Measurements from ENCODE around the gene TMEM222. TPM values are rescaled to one million over a fixed set of nuclear protein-coding genes. Genes with fewer than 3 reads are reported as not detected.
A peak's percentile ranks its signal among the peaks of the same experiment; 100 is the strongest.

The TMEM222 gene
- total RNA-seq, 1 donor from 2014 or later: 44.3 TPM

GRCh38 chr1:27314737-27315136, 7.2 kb upstream of the TMEM222 start:
- no peak overlapping the region for H3K27ac Mint-ChIP-seq
- no peak overlapping the region for H3K4me3 Mint-ChIP-seq
- peaks cover 3% of the 10 kb centered on the region for H3K27me3 Mint-ChIP-seq (ENCODE audit: insufficient read depth)
- intact Hi-C loops (cut with micrococcal nuclease): no loop called here
- DNase-seq (ENCODE audit: low spot score): no peak
- no peaks in the 10 kb centered on the region for H3K4me1 Mint-ChIP-seq (ENCODE audit: low read depth)
- H3K9me3 Mint-ChIP-seq: no peaks in the 10 kb centered on the region
- no peaks in the 10 kb centered on the region for H3K36me3 Mint-ChIP-seq (ENCODE audit: low read depth)

- Mint-ChIP-seq H3K9me3 (no peaks in the 10 kb centered on the region), H3K27me3 (ENCODE audit: insufficient read depth) (peaks cover 3% of the 10 kb centered on the region), H3K4me3 (no peak overlapping the region), H3K4me1 (ENCODE audit: low read depth) (peaks cover 4% of the 10 kb centered on the region), H3K36me3 (ENCODE audit: low read depth) (no peaks in the 10 kb centered on the region), H3K27ac (no peak overlapping the region)
- no peak for DNase-seq (ENCODE audit: low spot score)
- intact Hi-C loops (cut with micrococcal nuclease): no loop called here
Measured at GRCh38 chr1:27316860-27317259, 5.1 kb upstream of the TMEM222 start.

- Mint-ChIP-seq H3K9me3 (no peaks in the 10 kb centered on the region), H3K27me3 (ENCODE audit: insufficient read depth) (no peaks in the 10 kb centered on the region), H3K4me3 (no peak overlapping the region), H3K36me3 (ENCODE audit: low read depth) (peaks cover 3% of the 10 kb centered on the region), H3K27ac (no peak overlapping the region), H3K4me1 (ENCODE audit: low read depth) (peaks cover 8% of the 10 kb centered on the region)
- no peak for DNase-seq (ENCODE audit: low spot score)
- intact Hi-C loops (cut with micrococcal nuclease): no loop called here
Measured at GRCh38 chr1:27318136-27318535, 3.8 kb upstream of the TMEM222 start.

DNA sequence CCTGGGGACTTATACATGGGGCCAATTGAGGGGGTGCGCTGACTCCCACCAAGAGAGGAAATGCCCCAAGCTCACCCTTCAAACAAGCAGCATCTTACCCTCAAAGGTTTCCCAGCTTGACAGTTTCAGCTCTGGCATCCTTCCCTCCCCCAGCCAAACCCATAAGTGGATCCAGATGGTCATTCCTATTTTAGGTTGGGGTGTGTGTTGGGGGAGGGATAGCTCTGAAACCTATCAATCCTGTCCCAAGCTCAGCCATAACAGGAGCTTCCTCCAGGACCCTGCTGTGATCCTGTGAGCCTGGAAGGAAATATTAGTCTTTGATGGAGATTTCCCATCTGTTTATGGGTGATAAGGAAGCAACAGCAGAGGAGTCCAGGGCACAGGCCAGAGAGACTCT, 3.4 kb upstream of the TMEM222 start:
- Mint-ChIP-seq H3K4me3 (no peak overlapping the region), H3K27me3 (ENCODE audit: insufficient read depth) (no peaks in the 10 kb centered on the region), H3K4me1 (ENCODE audit: low read depth) (peaks cover 13% of the 10 kb centered on the region), H3K27ac (no peak overlapping the region), H3K9me3 (no peaks in the 10 kb centered on the region), H3K36me3 (ENCODE audit: low read depth) (peaks cover 3% of the 10 kb centered on the region)
- no peak for DNase-seq (ENCODE audit: low spot score)
- intact Hi-C loops (cut with micrococcal nuclease): no loop called here

GRCh38 chr1:27322569-27323240, 742 bp downstream of the TMEM222 start:
- Mint-ChIP-seq H3K36me3 (ENCODE audit: low read depth) (peaks cover 19% of the 10 kb centered on the region), H3K27me3 (ENCODE audit: insufficient read depth) (no peaks in the 10 kb centered on the region), H3K4me1 (ENCODE audit: low read depth) (peaks cover 33% of the 10 kb centered on the region), H3K27ac (peak overlapping the region; percentile 90), H3K9me3 (no peaks in the 10 kb centered on the region), H3K4me3 (peak overlapping the region; percentile 97)
- DNase-seq (ENCODE audit: low spot score): no peak
- intact Hi-C loops (cut with micrococcal nuclease): loop anchor here (1.0 kb wide), 9 partner anchors 19 to 451 kb away; partner anchors contain the start of genes AHDC1, GPR3, SLC9A1 and STX12

- Mint-ChIP-seq H3K4me1 (ENCODE audit: low read depth) (peaks cover 39% of the 10 kb centered on the region), H3K27me3 (ENCODE audit: insufficient read depth) (no peaks in the 10 kb centered on the region), H3K4me3 (no peak overlapping the region), H3K9me3 (no peaks in the 10 kb centered on the region), H3K27ac (no peak overlapping the region), H3K36me3 (ENCODE audit: low read depth) (peaks cover 19% of the 10 kb centered on the region)
- DNase-seq (ENCODE audit: low spot score): no peak
- intact Hi-C loops (cut with micrococcal nuclease): no loop called here
Measured at GRCh38 chr1:27325286-27325685, 3.3 kb downstream of the TMEM222 start.

GRCh38 chr1:27327964-27328363, 6.0 kb downstream of the TMEM222 start:
- peaks cover 44% of the 10 kb centered on the region for H3K4me1 Mint-ChIP-seq (ENCODE audit: low read depth)
- DNase-seq (ENCODE audit: low spot score): no peak
- peaks cover 25% of the 10 kb centered on the region for H3K36me3 Mint-ChIP-seq (ENCODE audit: low read depth)
- H3K4me3 Mint-ChIP-seq: no peak overlapping the region
- intact Hi-C loops (cut with micrococcal nuclease): no loop called here
- no peaks in the 10 kb centered on the region for H3K9me3 Mint-ChIP-seq
- H3K27me3 Mint-ChIP-seq (ENCODE audit: insufficient read depth): no peaks in the 10 kb centered on the region
- H3K27ac Mint-ChIP-seq: no peak overlapping the region

DNA sequence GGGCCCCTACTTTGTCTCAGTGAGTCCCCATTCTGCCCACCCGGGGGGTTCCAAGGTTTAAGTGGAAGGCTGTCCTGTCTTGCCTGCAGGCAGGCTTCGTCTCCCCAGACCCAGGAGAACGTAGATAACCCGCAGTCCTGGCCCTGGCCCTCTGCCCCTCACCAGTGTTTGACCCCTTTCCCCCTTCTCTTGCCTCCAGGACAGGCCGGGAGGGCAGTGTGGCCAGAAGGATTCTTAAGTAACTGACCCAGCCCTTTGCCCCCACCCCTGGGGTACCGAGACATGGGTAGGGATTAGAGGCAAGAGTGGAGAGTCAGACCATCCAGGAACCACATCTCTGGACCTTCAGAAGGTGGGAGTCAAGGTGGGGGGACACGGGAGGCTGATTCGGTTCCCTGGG, 8.8 kb downstream of the TMEM222 start:
- no peak for DNase-seq (ENCODE audit: low spot score)
- Mint-ChIP-seq H3K36me3 (ENCODE audit: low read depth) (peaks cover 24% of the 10 kb centered on the region), H3K27me3 (ENCODE audit: insufficient read depth) (no peaks in the 10 kb centered on the region), H3K27ac (no peak overlapping the region), H3K4me3 (no peak overlapping the region), H3K9me3 (no peaks in the 10 kb centered on the region), H3K4me1 (ENCODE audit: low read depth) (peaks cover 22% of the 10 kb centered on the region)
- intact Hi-C loops (cut with micrococcal nuclease): no loop called here

GRCh38 chr1:27331426-27331825, 9.5 kb downstream of the TMEM222 start:
- Mint-ChIP-seq H3K4me3 (no peak overlapping the region), H3K36me3 (ENCODE audit: low read depth) (peaks cover 26% of the 10 kb centered on the region), H3K4me1 (ENCODE audit: low read depth) (peaks cover 22% of the 10 kb centered on the region), H3K9me3 (no peaks in the 10 kb centered on the region), H3K27ac (no peak overlapping the region), H3K27me3 (ENCODE audit: insufficient read depth) (no peaks in the 10 kb centered on the region)
- no peak for DNase-seq (ENCODE audit: low spot score)
- intact Hi-C loops (cut with micrococcal nuclease): no loop called here

DNA sequence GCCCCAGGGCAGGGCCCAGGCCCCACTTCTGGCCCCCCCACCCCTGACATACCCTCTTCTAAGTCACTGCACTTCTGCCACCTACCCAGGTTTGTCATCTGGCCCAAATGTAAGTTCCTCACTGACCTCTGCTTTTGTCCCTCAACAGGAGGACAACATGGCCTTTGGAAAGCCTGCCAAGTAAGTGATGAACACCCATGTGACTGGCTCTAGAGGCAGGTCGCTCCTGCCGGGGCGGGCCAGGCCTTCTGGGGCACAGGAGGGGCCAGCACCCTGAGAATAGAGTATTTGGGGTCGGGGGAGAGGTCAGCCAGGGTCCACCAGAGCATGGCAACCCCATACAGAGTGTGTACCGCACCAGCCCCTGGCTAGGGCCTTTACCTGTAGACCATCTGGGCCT, 10.0 kb downstream of the TMEM222 start:
- no peaks in the 10 kb centered on the region for H3K9me3 Mint-ChIP-seq
- H3K4me1 Mint-ChIP-seq (ENCODE audit: low read depth): peaks cover 22% of the 10 kb centered on the region
- H3K4me3 Mint-ChIP-seq: no peak overlapping the region
- DNase-seq (ENCODE audit: low spot score): no peak
- H3K27ac Mint-ChIP-seq: no peak overlapping the region
- peaks cover 30% of the 10 kb centered on the region for H3K36me3 Mint-ChIP-seq (ENCODE audit: low read depth)
- intact Hi-C loops (cut with micrococcal nuclease): loop anchor here (1.0 kb wide), 1 partner anchor 56 kb away; no protein-coding TSS in a partner anchor
- H3K27me3 Mint-ChIP-seq (ENCODE audit: insufficient read depth): no peaks in the 10 kb centered on the region

DNA sequence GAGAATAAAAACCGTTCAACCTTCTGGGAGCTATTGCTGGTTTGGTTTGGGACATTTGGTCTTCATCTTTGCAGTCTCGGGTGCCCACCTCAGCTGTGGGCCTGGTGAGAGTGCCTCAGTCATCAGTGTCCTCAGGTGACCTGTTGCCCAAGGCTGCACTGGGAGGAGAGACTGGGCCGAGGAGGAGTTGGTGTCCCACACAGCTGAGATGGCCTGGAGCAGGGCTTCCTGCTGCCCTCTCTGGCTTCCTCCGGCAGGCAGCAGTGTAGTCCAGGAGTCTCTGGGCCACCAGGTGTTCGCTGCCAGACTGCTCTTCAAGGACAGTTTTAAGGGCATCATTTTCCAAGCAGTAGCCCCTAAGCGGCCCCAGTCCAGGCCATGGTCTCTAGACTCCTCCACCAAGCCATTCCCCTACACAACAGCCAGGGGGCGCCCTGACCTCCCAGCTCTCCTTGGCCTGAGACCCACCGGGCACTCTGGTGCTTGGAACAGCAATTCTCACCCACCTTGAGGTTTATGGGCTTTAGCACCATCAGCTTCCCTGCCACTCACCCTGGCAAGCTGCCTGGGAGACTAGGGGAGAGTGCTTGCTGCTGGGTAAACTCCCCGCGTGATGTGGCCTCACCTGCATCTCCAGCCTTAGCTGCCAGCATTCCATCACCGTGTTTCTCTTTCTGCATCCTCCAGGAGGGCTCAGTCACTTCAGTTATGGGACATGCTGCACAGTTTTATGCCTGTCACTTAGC, 10.7 kb downstream of the TMEM222 start:
- Mint-ChIP-seq H3K4me3 (no peak overlapping the region), H3K36me3 (ENCODE audit: low read depth) (peaks cover 32% of the 10 kb centered on the region), H3K27me3 (ENCODE audit: insufficient read depth) (no peaks in the 10 kb centered on the region), H3K27ac (peak overlapping the region; percentile 34), H3K9me3 (no peaks in the 10 kb centered on the region), H3K4me1 (ENCODE audit: low read depth) (peaks cover 21% of the 10 kb centered on the region)
- peak; percentile 31 for DNase-seq (ENCODE audit: low spot score)
- intact Hi-C loops (cut with micrococcal nuclease): loop anchor here (1.0 kb wide), 1 partner anchor 56 kb away; no protein-coding TSS in a partner anchor

GRCh38 chr1:27333717-27334279, 11.8 kb downstream of the TMEM222 start:
- H3K4me1 Mint-ChIP-seq (ENCODE audit: low read depth): peaks cover 17% of the 10 kb centered on the region
- H3K4me3 Mint-ChIP-seq: no peak overlapping the region
- peak overlapping the region; percentile 20 for H3K27ac Mint-ChIP-seq
- no peak for DNase-seq (ENCODE audit: low spot score)
- no peaks in the 10 kb centered on the region for H3K27me3 Mint-ChIP-seq (ENCODE audit: insufficient read depth)
- H3K36me3 Mint-ChIP-seq (ENCODE audit: low read depth): peaks cover 32% of the 10 kb centered on the region
- H3K9me3 Mint-ChIP-seq: no peaks in the 10 kb centered on the region
- intact Hi-C loops (cut with micrococcal nuclease): no loop called here
